Measurements from ENCODE around the gene BRF1.

- TF ChIP-seq EZH2 (IDR thresholded peaks at IDR 0.05) (no peak), POLR2AphosphoS5 (IDR thresholded peaks at IDR 0.05; ENCODE audit: borderline replicate concordance, low read depth, low read length) (no peak)
These were observed 135.6 kb downstream of the BRF1 start for GRCh38 chr14:105165134-105165704.

Measured in SK-N-MC (cell line).